AG09309 (cell line): Measurements from ENCODE around the gene ELAPOR1.

Experiments used
- DNase-seq: peaks from one replicate; pipeline ENCODE4 v3.0.0-alpha.2; 2010; ENCODE audit warnings: low read depth
- H3K4me3 ChIP-seq: 2 replicates; pipeline ENCODE4 v1.5.1; 2011; ENCODE audit warnings: mild to moderate bottlenecking, low read depth, low read length, moderate library complexity; ENCODE audit not compliant: control insufficient read depth
- TF ChIP-seq, protein P1 (sequence below): IDR thresholded peaks from 2 replicates; pipeline ENCODE4 v1.5.1; 2011; ENCODE audit warnings: mild to moderate bottlenecking, low read depth, low read length, inconsistent platforms; ENCODE audit not compliant: insufficient read depth, control insufficient read depth; ENCODE audit errors: missing control alignments

Gene ELAPOR1

DNA sequence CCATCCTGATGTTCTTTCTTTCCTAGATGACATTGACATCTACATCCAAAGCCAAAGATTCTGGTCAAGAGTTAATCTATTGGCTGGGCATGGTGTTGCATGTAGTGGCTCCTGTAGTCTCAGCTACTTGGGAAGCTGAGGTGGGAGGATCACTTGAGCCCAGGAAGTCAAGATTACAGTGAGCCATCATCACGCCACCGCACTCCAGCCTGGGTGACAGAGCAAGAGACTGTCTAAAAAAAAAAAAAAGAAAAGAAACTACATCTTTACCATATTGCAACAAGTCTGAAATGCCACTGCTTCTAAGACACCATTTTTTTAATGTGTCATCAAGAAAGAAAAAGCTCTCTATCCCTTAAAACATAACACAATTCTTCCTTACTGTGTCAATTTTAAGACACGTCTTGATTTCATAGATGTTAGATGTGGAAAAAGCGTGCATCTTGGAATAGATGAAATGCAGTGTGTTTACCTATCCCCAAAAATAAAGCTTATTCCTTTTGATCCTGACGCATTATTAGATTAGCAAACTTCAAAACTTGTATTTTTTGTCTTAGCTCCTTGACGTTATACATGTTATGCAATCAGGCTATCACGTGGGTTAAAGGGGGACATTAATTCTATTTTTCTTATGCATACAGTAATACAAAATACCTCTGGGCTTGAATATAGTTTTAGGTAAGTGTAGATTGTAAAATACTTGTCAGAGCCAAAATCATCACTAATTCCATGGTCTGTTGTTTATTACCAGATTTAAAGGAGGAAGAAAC is 46.3 kb downstream of the ELAPOR1 start:
- TF ChIP-seq, protein P1, sequence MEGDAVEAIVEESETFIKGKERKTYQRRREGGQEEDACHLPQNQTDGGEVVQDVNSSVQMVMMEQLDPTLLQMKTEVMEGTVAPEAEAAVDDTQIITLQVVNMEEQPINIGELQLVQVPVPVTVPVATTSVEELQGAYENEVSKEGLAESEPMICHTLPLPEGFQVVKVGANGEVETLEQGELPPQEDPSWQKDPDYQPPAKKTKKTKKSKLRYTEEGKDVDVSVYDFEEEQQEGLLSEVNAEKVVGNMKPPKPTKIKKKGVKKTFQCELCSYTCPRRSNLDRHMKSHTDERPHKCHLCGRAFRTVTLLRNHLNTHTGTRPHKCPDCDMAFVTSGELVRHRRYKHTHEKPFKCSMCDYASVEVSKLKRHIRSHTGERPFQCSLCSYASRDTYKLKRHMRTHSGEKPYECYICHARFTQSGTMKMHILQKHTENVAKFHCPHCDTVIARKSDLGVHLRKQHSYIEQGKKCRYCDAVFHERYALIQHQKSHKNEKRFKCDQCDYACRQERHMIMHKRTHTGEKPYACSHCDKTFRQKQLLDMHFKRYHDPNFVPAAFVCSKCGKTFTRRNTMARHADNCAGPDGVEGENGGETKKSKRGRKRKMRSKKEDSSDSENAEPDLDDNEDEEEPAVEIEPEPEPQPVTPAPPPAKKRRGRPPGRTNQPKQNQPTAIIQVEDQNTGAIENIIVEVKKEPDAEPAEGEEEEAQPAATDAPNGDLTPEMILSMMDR: no peak
- H3K4me3 ChIP-seq: no peak overlapping the region
- DNase-seq: no peak

GRCh38 chr1:109161858-109162606 is 48.1 kb downstream of the ELAPOR1 start:
- peak overlapping the region; percentile 22 for H3K4me3 ChIP-seq
- DNase-seq: peak; percentile 85
- TF ChIP-seq, protein P1: no peak

- no peak for DNase-seq
- H3K4me3 ChIP-seq: no peak overlapping the region
- TF ChIP-seq, protein P1: no peak
These were observed 48.7 kb downstream of the ELAPOR1 start for GRCh38 chr1:109162626-109163025.

- TF ChIP-seq, protein P1: no peak
- no peak for DNase-seq
- H3K4me3 ChIP-seq: no peak overlapping the region
These were observed 49.6 kb downstream of the ELAPOR1 start for GRCh38 chr1:109163551-109163950.
